ENCODE data around the gene GREM1.

Gene GREM1

GRCh38 chr15:32790352-32790999 is 72.7 kb downstream of the GREM1 start:
- DNase-seq, result no peak

- no peak for DNase-seq
These were observed 74.6 kb downstream of the GREM1 start for GRCh38 chr15:32792436-32792835.
